Measurements from ENCODE around the gene KCNQ5.

Gene KCNQ5

GRCh38 chr6:72623808-72624207 is 1.9 kb downstream of the KCNQ5 start:
- H3K27ac ChIP-seq (replicated peaks; ENCODE audit: low read length) = no peak overlapping the region
- WGBS, 2 donors (ENCODE audit: extremely low coverage in 2 of 2, insufficient read length in 2 of 2, insufficient replicate concordance in 1 of 2) = no CpG with 5 or more reads among the region's 5 CpGs
- H3K14ac ChIP-seq (ENCODE audit: low read length) = no peak overlapping the region
- H2BK5ac ChIP-seq (ENCODE audit: low read length) = no peak overlapping the region
- H3K4me1 ChIP-seq (ENCODE audit: control insufficient read depth in 2 of 2, insufficient read depth in 1 of 2, low read depth in 1 of 2, low read length in 2 of 2) = peaks cover 8 to 9% of the 10 kb centered on the region in 2 donors
- H3K36me3 ChIP-seq (replicated peaks in 1 of 2; ENCODE audit: control insufficient read depth in 2 of 2, insufficient read depth in 2 of 2, low read length in 2 of 2) = no peaks in the 10 kb centered on the region
- DNase-seq (ENCODE audit: low spot score) = no peak
- H4K91ac ChIP-seq (ENCODE audit: low read depth, low read length, poor library complexity) = no peak overlapping the region
- no peak overlapping the region for H3K4me3 ChIP-seq (ENCODE audit: low read length in 2 of 2)
- no peak overlapping the region for H3K4me2 ChIP-seq (ENCODE audit: insufficient read depth, low read length, poor library complexity, severe bottlenecking)
- peaks cover 16 to 63% (median 37%) of the 10 kb centered on the region in 3 experiments for H3K27me3 ChIP-seq (ENCODE audit: control insufficient read depth in 3 of 3, insufficient read depth in 3 of 3, low read depth in 1 of 3, low read length in 3 of 3)
- no peaks in the 10 kb centered on the region for H3K79me1 ChIP-seq (ENCODE audit: low read depth, low read length)
- H2BK12ac ChIP-seq (ENCODE audit: low read length) = no peak overlapping the region
- no peak overlapping the region for H3K9ac ChIP-seq (ENCODE audit: low read depth, low read length, poor library complexity)
- H2BK120ac ChIP-seq (ENCODE audit: low read depth, low read length) = no peak overlapping the region
- H3K9me3 ChIP-seq (replicated peaks in 1 of 2; ENCODE audit: control insufficient read depth in 2 of 2, insufficient read depth in 1 of 2, low read depth in 1 of 2, low read length in 2 of 2) = no peaks in the 10 kb centered on the region
- no peak overlapping the region for H2AK5ac ChIP-seq (ENCODE audit: low read depth, low read length)
- no peak overlapping the region for H4K8ac ChIP-seq (ENCODE audit: low read depth, low read length)
- no peak overlapping the region for H2BK15ac ChIP-seq (ENCODE audit: low read length)
- no peak overlapping the region for H3K18ac ChIP-seq (ENCODE audit: low read length)
- H3K4ac ChIP-seq (ENCODE audit: low read length) = no peak overlapping the region
- H3K23ac ChIP-seq (ENCODE audit: low read depth, low read length, poor library complexity) = no peak overlapping the region
- H2AFZ ChIP-seq (ENCODE audit: low read length) = no peak overlapping the region

- Histone ChIP-seq H3K4me2 (ENCODE audit: insufficient read depth, low read length, poor library complexity, severe bottlenecking) (no peak overlapping the region), H3K23ac (ENCODE audit: low read depth, low read length, poor library complexity) (no peak overlapping the region), H3K4me1 (ENCODE audit: control insufficient read depth in 2 of 2, insufficient read depth in 1 of 2, low read depth in 1 of 2, low read length in 2 of 2) (peaks cover 8 to 9% of the 10 kb centered on the region in 2 donors), H4K91ac (ENCODE audit: low read depth, low read length, poor library complexity) (no peak overlapping the region), H2BK120ac (ENCODE audit: low read depth, low read length) (no peak overlapping the region), H3K9ac (ENCODE audit: low read depth, low read length, poor library complexity) (no peak overlapping the region), H3K14ac (ENCODE audit: low read length) (no peak overlapping the region), H3K27ac (replicated peaks; ENCODE audit: low read length) (no peak overlapping the region), H4K8ac (ENCODE audit: low read depth, low read length) (no peak overlapping the region), H2BK5ac (ENCODE audit: low read length) (no peak overlapping the region), H3K18ac (ENCODE audit: low read length) (no peak overlapping the region), H2AK5ac (ENCODE audit: low read depth, low read length) (no peak overlapping the region), H3K9me3 (replicated peaks in 1 of 2; ENCODE audit: control insufficient read depth in 2 of 2, insufficient read depth in 1 of 2, low read depth in 1 of 2, low read length in 2 of 2) (no peaks in the 10 kb centered on the region), H3K36me3 (replicated peaks in 1 of 2; ENCODE audit: control insufficient read depth in 2 of 2, insufficient read depth in 2 of 2, low read length in 2 of 2) (no peaks in the 10 kb centered on the region), H3K4me3 (ENCODE audit: low read length in 2 of 2) (no peak overlapping the region), H3K79me1 (ENCODE audit: low read depth, low read length) (no peaks in the 10 kb centered on the region), H2BK15ac (ENCODE audit: low read length) (no peak overlapping the region), H3K4ac (ENCODE audit: low read length) (no peak overlapping the region), H2BK12ac (ENCODE audit: low read length) (no peak overlapping the region), H2AFZ (ENCODE audit: low read length) (no peak overlapping the region), H3K27me3 (ENCODE audit: control insufficient read depth in 3 of 3, insufficient read depth in 3 of 3, low read depth in 1 of 3, low read length in 3 of 3) (peaks cover 16 to 54% (median 35%) of the 10 kb centered on the region in 3 experiments)
- DNase-seq (ENCODE audit: low spot score) = no peak
- WGBS, 2 donors (ENCODE audit: extremely low coverage in 2 of 2, insufficient read length in 2 of 2, insufficient replicate concordance in 1 of 2) = no CpG with 5 or more reads among the region's 3 CpGs
Measured at GRCh38 chr6:72624557-72625160, 2.8 kb downstream of the KCNQ5 start.

GRCh38 chr6:72626126-72626525 is 4.3 kb downstream of the KCNQ5 start:
- Histone ChIP-seq H2BK15ac (ENCODE audit: low read length) (no peak overlapping the region), H3K79me1 (ENCODE audit: low read depth, low read length) (no peaks in the 10 kb centered on the region), H2BK5ac (ENCODE audit: low read length) (no peak overlapping the region), H3K4me2 (ENCODE audit: insufficient read depth, low read length, poor library complexity, severe bottlenecking) (no peak overlapping the region), H4K91ac (ENCODE audit: low read depth, low read length, poor library complexity) (no peak overlapping the region), H2AK5ac (ENCODE audit: low read depth, low read length) (no peak overlapping the region), H4K8ac (ENCODE audit: low read depth, low read length) (no peak overlapping the region), H3K14ac (ENCODE audit: low read length) (no peak overlapping the region), H3K4ac (ENCODE audit: low read length) (no peak overlapping the region), H3K27ac (replicated peaks; ENCODE audit: low read length) (no peak overlapping the region), H3K36me3 (replicated peaks in 1 of 2; ENCODE audit: control insufficient read depth in 2 of 2, insufficient read depth in 2 of 2, low read length in 2 of 2) (no peaks in the 10 kb centered on the region), H3K27me3 (ENCODE audit: control insufficient read depth in 3 of 3, insufficient read depth in 3 of 3, low read depth in 1 of 3, low read length in 3 of 3) (peaks cover 14 to 39% (median 22%) of the 10 kb centered on the region in 3 experiments), H3K23ac (ENCODE audit: low read depth, low read length, poor library complexity) (no peak overlapping the region), H3K4me1 (ENCODE audit: control insufficient read depth in 2 of 2, insufficient read depth in 1 of 2, low read depth in 1 of 2, low read length in 2 of 2) (peaks cover 4% of the 10 kb centered on the region in 2 donors), H3K9ac (ENCODE audit: low read depth, low read length, poor library complexity) (no peak overlapping the region), H3K18ac (ENCODE audit: low read length) (no peak overlapping the region), H2AFZ (ENCODE audit: low read length) (no peak overlapping the region), H2BK120ac (ENCODE audit: low read depth, low read length) (no peak overlapping the region), H2BK12ac (ENCODE audit: low read length) (no peak overlapping the region), H3K4me3 (ENCODE audit: low read length in 2 of 2) (no peak overlapping the region), H3K9me3 (replicated peaks in 1 of 2; ENCODE audit: control insufficient read depth in 2 of 2, insufficient read depth in 1 of 2, low read depth in 1 of 2, low read length in 2 of 2) (no peaks in the 10 kb centered on the region)
- no CpG with 5 or more reads among the region's 2 CpGs for WGBS, 2 donors (ENCODE audit: extremely low coverage in 2 of 2, insufficient read length in 2 of 2, insufficient replicate concordance in 1 of 2)
- no peak for DNase-seq (ENCODE audit: low spot score)

- H2AK5ac ChIP-seq (ENCODE audit: low read depth, low read length) = no peak overlapping the region
- no peak overlapping the region for H3K4me2 ChIP-seq (ENCODE audit: insufficient read depth, low read length, poor library complexity, severe bottlenecking)
- H3K4me1 ChIP-seq (ENCODE audit: control insufficient read depth in 2 of 2, insufficient read depth in 1 of 2, low read depth in 1 of 2, low read length in 2 of 2) = peaks cover 0 to 2% of the 10 kb centered on the region in 2 donors
- H3K27me3 ChIP-seq (ENCODE audit: control insufficient read depth in 3 of 3, insufficient read depth in 3 of 3, low read depth in 1 of 3, low read length in 3 of 3) = peaks cover 6 to 25% (median 11%) of the 10 kb centered on the region in 3 experiments
- H3K79me1 ChIP-seq (ENCODE audit: low read depth, low read length) = no peaks in the 10 kb centered on the region
- no peak overlapping the region for H3K14ac ChIP-seq (ENCODE audit: low read length)
- no peak overlapping the region for H3K27ac ChIP-seq (replicated peaks; ENCODE audit: low read length)
- H3K36me3 ChIP-seq (replicated peaks in 1 of 2; ENCODE audit: control insufficient read depth in 2 of 2, insufficient read depth in 2 of 2, low read length in 2 of 2) = no peaks in the 10 kb centered on the region
- H4K91ac ChIP-seq (ENCODE audit: low read depth, low read length, poor library complexity) = no peak overlapping the region
- H3K9ac ChIP-seq (ENCODE audit: low read depth, low read length, poor library complexity) = no peak overlapping the region
- H3K4ac ChIP-seq (ENCODE audit: low read length) = no peak overlapping the region
- no peak overlapping the region for H2BK5ac ChIP-seq (ENCODE audit: low read length)
- H2BK120ac ChIP-seq (ENCODE audit: low read depth, low read length) = no peak overlapping the region
- no peak overlapping the region for H3K23ac ChIP-seq (ENCODE audit: low read depth, low read length, poor library complexity)
- H2BK12ac ChIP-seq (ENCODE audit: low read length) = no peak overlapping the region
- H3K9me3 ChIP-seq (replicated peaks in 1 of 2; ENCODE audit: control insufficient read depth in 2 of 2, insufficient read depth in 1 of 2, low read depth in 1 of 2, low read length in 2 of 2) = no peaks in the 10 kb centered on the region
- no peak overlapping the region for H2AFZ ChIP-seq (ENCODE audit: low read length)
- H2BK15ac ChIP-seq (ENCODE audit: low read length) = no peak overlapping the region
- no peak overlapping the region for H3K18ac ChIP-seq (ENCODE audit: low read length)
- no peak for DNase-seq (ENCODE audit: low spot score)
- H3K4me3 ChIP-seq (ENCODE audit: low read length in 2 of 2) = no peak overlapping the region
- no peak overlapping the region for H4K8ac ChIP-seq (ENCODE audit: low read depth, low read length)
Measured at GRCh38 chr6:72627539-72627938, 5.7 kb downstream of the KCNQ5 start.
